ENCODE results near the gene SLC16A13. TPM values are rescaled to one million over a fixed set of nuclear protein-coding genes. Genes with fewer than 3 reads are reported as not detected.

Gene SLC16A13
- polyA plus RNA-seq, 1 donor from 2014 or later: 3.3 TPM

GRCh38 chr17:7019367-7019766, 16.4 kb upstream of the SLC16A13 start:
- H3K9me3 Mint-ChIP-seq: no peaks in the 10 kb centered on the region
- H3K27ac Mint-ChIP-seq: peak overlapping the region in 1 of 3 donors; percentile 25
- H3K27me3 Mint-ChIP-seq: no peaks in the 10 kb centered on the region
- peaks cover 2% of the 10 kb centered on the region for H3K36me3 Mint-ChIP-seq
- H3K4me1 Mint-ChIP-seq: peaks cover 28 to 34% (median 33%) of the 10 kb centered on the region in 3 donors
- H3K4me3 Mint-ChIP-seq: no peak overlapping the region

GRCh38 chr17:7019839-7020519, 15.8 kb upstream of the SLC16A13 start:
- Mint-ChIP-seq H3K27ac (peak overlapping the region in 1 of 3 donors; percentile 91), H3K36me3 (peaks cover 2% of the 10 kb centered on the region), H3K4me1 (peaks cover 28 to 34% (median 33%) of the 10 kb centered on the region in 3 donors), H3K27me3 (no peaks in the 10 kb centered on the region), H3K9me3 (no peaks in the 10 kb centered on the region), H3K4me3 (peak overlapping the region in 1 of 4 donors; percentile 66)

- H3K4me1 Mint-ChIP-seq: peaks cover 22 to 23% (median 23%) of the 10 kb centered on the region in 3 donors
- peak overlapping the region in 2 of 4 donors; percentile 44 to 66 for H3K4me3 Mint-ChIP-seq
- H3K9me3 Mint-ChIP-seq: no peaks in the 10 kb centered on the region
- H3K27ac Mint-ChIP-seq: peak overlapping the region; percentile 63 to 91 (median 86)
- peaks cover 2% of the 10 kb centered on the region for H3K36me3 Mint-ChIP-seq
- H3K27me3 Mint-ChIP-seq: no peaks in the 10 kb centered on the region
Observed at GRCh38 chr17:7020894-7021664, 14.7 kb upstream of the SLC16A13 start.

GRCh38 chr17:7021993-7022778, 13.6 kb upstream of the SLC16A13 start:
- H3K27me3 Mint-ChIP-seq: no peaks in the 10 kb centered on the region
- peaks cover 21 to 22% (median 22%) of the 10 kb centered on the region in 3 donors for H3K4me1 Mint-ChIP-seq
- peak overlapping the region; percentile 66 to 86 (median 77) for H3K4me3 Mint-ChIP-seq
- no peaks in the 10 kb centered on the region for H3K9me3 Mint-ChIP-seq
- H3K27ac Mint-ChIP-seq: peak overlapping the region; percentile 71 to 95 (median 91)
- H3K36me3 Mint-ChIP-seq: peaks cover 2% of the 10 kb centered on the region

GRCh38 chr17:7022781-7023571, 12.8 kb upstream of the SLC16A13 start, which contains the start of gene BCL6B:
TSS of gene BCL6B (plus strand) at chr17:7023050. CDS start at chr17:7023672, 622 bp downstream.
- Mint-ChIP-seq H3K9me3 (no peaks in the 10 kb centered on the region), H3K27me3 (no peaks in the 10 kb centered on the region), H3K36me3 (peaks cover 2% of the 10 kb centered on the region), H3K4me3 (peak within 1 kb of the TSS; percentile 66 to 90 (median 78)), H3K4me1 (peaks cover 19 to 22% (median 21%) of the 10 kb centered on the region in 3 donors), H3K27ac (peak within 1 kb of the TSS; percentile 91 to 95 (median 95))

GRCh38 chr17:7023576-7024401, 12.0 kb upstream of the SLC16A13 start:
- H3K27ac Mint-ChIP-seq: peak overlapping the region; percentile 91 to 95 (median 95)
- H3K36me3 Mint-ChIP-seq: no peaks in the 10 kb centered on the region
- H3K4me1 Mint-ChIP-seq: peaks cover 19 to 23% (median 21%) of the 10 kb centered on the region in 3 donors
- no peaks in the 10 kb centered on the region for H3K9me3 Mint-ChIP-seq
- peak overlapping the region; percentile 66 to 90 (median 78) for H3K4me3 Mint-ChIP-seq
- H3K27me3 Mint-ChIP-seq: no peaks in the 10 kb centered on the region

- H3K36me3 Mint-ChIP-seq: no peaks in the 10 kb centered on the region
- peak overlapping the region in 1 of 4 donors; percentile 66 for H3K4me3 Mint-ChIP-seq
- H3K4me1 Mint-ChIP-seq: peaks cover 22 to 29% (median 26%) of the 10 kb centered on the region in 3 donors
- H3K9me3 Mint-ChIP-seq: no peaks in the 10 kb centered on the region
- no peaks in the 10 kb centered on the region for H3K27me3 Mint-ChIP-seq
- H3K27ac Mint-ChIP-seq: peak overlapping the region in 2 of 3 donors; percentile 59 to 91
Observed at GRCh38 chr17:7024402-7024785, 11.4 kb upstream of the SLC16A13 start.

GRCh38 chr17:7025245-7025644, 10.6 kb upstream of the SLC16A13 start:
- Mint-ChIP-seq H3K4me1 (peaks cover 29 to 35% (median 34%) of the 10 kb centered on the region in 3 donors), H3K4me3 (peak overlapping the region in 1 of 4 donors; percentile 38), H3K27ac (peak overlapping the region in 2 of 3 donors; percentile 23 to 62), H3K9me3 (no peaks in the 10 kb centered on the region), H3K27me3 (no peaks in the 10 kb centered on the region), H3K36me3 (no peaks in the 10 kb centered on the region)

- H3K9me3 Mint-ChIP-seq: no peaks in the 10 kb centered on the region
- peak overlapping the region in 1 of 4 donors; percentile 41 for H3K4me3 Mint-ChIP-seq
- peaks cover 21 to 31% (median 30%) of the 10 kb centered on the region in 3 donors for H3K4me1 Mint-ChIP-seq
- H3K36me3 Mint-ChIP-seq: no peaks in the 10 kb centered on the region
- no peaks in the 10 kb centered on the region for H3K27me3 Mint-ChIP-seq
- peak overlapping the region in 1 of 3 donors; percentile 62 for H3K27ac Mint-ChIP-seq
Observed at GRCh38 chr17:7026471-7027115, 9.2 kb upstream of the SLC16A13 start.

- H3K27ac Mint-ChIP-seq: no peak overlapping the region
- no peak overlapping the region for H3K4me3 Mint-ChIP-seq
Observed at GRCh38 chr17:7027335-7027734, 8.5 kb upstream of the SLC16A13 start.

GRCh38 chr17:7029096-7029495, 6.7 kb upstream of the SLC16A13 start:
- Mint-ChIP-seq H3K9me3 (no peaks in the 10 kb centered on the region), H3K4me1 (peaks cover 16 to 24% (median 19%) of the 10 kb centered on the region in 3 donors), H3K27me3 (no peaks in the 10 kb centered on the region), H3K4me3 (peak overlapping the region in 3 of 4 donors; percentile 28 to 78 (median 75)), H3K27ac (peak overlapping the region; percentile 1 to 51 (median 3)), H3K36me3 (peaks cover 3% of the 10 kb centered on the region)

More at GRCh38 chr17:7027335-7027734, 8.5 kb upstream of the SLC16A13 start:
- H3K27me3 Mint-ChIP-seq: no peaks in the 10 kb centered on the region
- peaks cover under 1% of the 10 kb centered on the region for H3K36me3 Mint-ChIP-seq
- no peaks in the 10 kb centered on the region for H3K9me3 Mint-ChIP-seq
- peaks cover 20 to 29% (median 25%) of the 10 kb centered on the region in 3 donors for H3K4me1 Mint-ChIP-seq

GRCh38 chr17:7029659-7030058, 6.2 kb upstream of the SLC16A13 start:
- Mint-ChIP-seq H3K36me3 (peaks cover 3% of the 10 kb centered on the region), H3K27me3 (no peaks in the 10 kb centered on the region), H3K9me3 (no peaks in the 10 kb centered on the region), H3K27ac (peak overlapping the region in 1 of 3 donors; percentile 1), H3K4me3 (peak overlapping the region; percentile 28 to 75 (median 63)), H3K4me1 (peaks cover 16 to 25% (median 22%) of the 10 kb centered on the region in 3 donors)

All from IgD-negative memory B cell (primary cell).